Fibroblast of villous mesenchyme (primary cell): Measurements from ENCODE around the gene TIAM2. TPM values are rescaled to one million over a fixed set of nuclear protein-coding genes. Genes with fewer than 3 reads are reported as not detected.
"Not testable (repeated sequence)": the region's sequence is repeated elsewhere in the genome, so short reads cannot be mapped to it uniquely, and the experiment has no call there.

ENCODE experiments used
- DNase-seq: peaks from one replicate; pipeline ENCODE4 v3.0.0-alpha.2; 2010; ENCODE audit warnings: low read depth
- H3K4me3 ChIP-seq: 2 replicates; pipeline ENCODE4 v1.5.1; 2011; ENCODE audit warnings: low read depth, mild to moderate bottlenecking, low read length
- CTCF ChIP-seq: IDR thresholded peaks from 2 replicates; pipeline ENCODE4 v1.5.1; 2012; ENCODE audit warnings: low read depth, mild to moderate bottlenecking, low read length; ENCODE audit not compliant: insufficient read depth
- total RNA-seq: library from RNA; depleted of rRNA; stranded (reverse); fragments of >200 nt; gene quantifications from 2 replicates; pipeline ENCODE4 v1.2.3, GENCODE V29; 2012

The TIAM2 gene
- total RNA-seq, 1 donor: 8.6 TPM

GRCh38 chr6:155222506-155222905, 227.4 kb downstream of the TIAM2 start:
- no peak for TF ChIP-seq CTCF
- no peak for DNase-seq
- no peak overlapping the region for H3K4me3 ChIP-seq

- peak; percentile 83 for DNase-seq
- H3K4me3 ChIP-seq: no peak overlapping the region
These were observed 228.7 kb downstream of the TIAM2 start for GRCh38 chr6:155223646-155224451.

GRCh38 chr6:155224618-155225017, 229.5 kb downstream of the TIAM2 start:
- no peak overlapping the region for H3K4me3 ChIP-seq
- TF ChIP-seq CTCF: no peak
- DNase-seq: no peak

More at GRCh38 chr6:155223646-155224451, 228.7 kb downstream of the TIAM2 start:
- TF ChIP-seq CTCF: no peak

GRCh38 chr6:155227046-155227445, 231.9 kb downstream of the TIAM2 start:
- DNase-seq: no peak

GRCh38 chr6:155228546-155229166, 233.5 kb downstream of the TIAM2 start:
- H3K4me3 ChIP-seq: no peak overlapping the region
- peak; percentile 32 for DNase-seq
- TF ChIP-seq CTCF: no peak

More at GRCh38 chr6:155227046-155227445, 231.9 kb downstream of the TIAM2 start:
- TF ChIP-seq CTCF: no peak
- no peak overlapping the region for H3K4me3 ChIP-seq

- DNase-seq, H3K4me3 ChIP-seq: not testable (repeated sequence)
These were observed 235.9 kb downstream of the TIAM2 start for GRCh38 chr6:155230975-155231374.

GRCh38 chr6:155232848-155233247, 237.7 kb downstream of the TIAM2 start:
- TF ChIP-seq CTCF: no peak
- H3K4me3 ChIP-seq: no peak overlapping the region
- no peak for DNase-seq
